ENCODE results near the gene DLG2.

GRCh38 chr11:85414175-85414574, 213.0 kb downstream of the DLG2 start:
- TF ChIP-seq, protein P1, sequence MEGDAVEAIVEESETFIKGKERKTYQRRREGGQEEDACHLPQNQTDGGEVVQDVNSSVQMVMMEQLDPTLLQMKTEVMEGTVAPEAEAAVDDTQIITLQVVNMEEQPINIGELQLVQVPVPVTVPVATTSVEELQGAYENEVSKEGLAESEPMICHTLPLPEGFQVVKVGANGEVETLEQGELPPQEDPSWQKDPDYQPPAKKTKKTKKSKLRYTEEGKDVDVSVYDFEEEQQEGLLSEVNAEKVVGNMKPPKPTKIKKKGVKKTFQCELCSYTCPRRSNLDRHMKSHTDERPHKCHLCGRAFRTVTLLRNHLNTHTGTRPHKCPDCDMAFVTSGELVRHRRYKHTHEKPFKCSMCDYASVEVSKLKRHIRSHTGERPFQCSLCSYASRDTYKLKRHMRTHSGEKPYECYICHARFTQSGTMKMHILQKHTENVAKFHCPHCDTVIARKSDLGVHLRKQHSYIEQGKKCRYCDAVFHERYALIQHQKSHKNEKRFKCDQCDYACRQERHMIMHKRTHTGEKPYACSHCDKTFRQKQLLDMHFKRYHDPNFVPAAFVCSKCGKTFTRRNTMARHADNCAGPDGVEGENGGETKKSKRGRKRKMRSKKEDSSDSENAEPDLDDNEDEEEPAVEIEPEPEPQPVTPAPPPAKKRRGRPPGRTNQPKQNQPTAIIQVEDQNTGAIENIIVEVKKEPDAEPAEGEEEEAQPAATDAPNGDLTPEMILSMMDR (IDR thresholded peaks at IDR 0.05; ENCODE audit: low read depth, low read length, poor library complexity, severe bottlenecking) = no peak
- no peak for TF ChIP-seq EZH2phosphoT487 (IDR thresholded peaks at IDR 0.05; ENCODE audit: borderline replicate concordance, low read length)

Data from DOHH2 (cell line).